Ascending aorta (tissue), 2 donors: ENCODE measurements around the gene RIN3. TPM values are rescaled to one million over a fixed set of nuclear protein-coding genes. Genes with fewer than 3 reads are reported as not detected.

ENCODE experiments used
- DNase-seq, 2 donors: peaks; one replicate each; pipeline ENCODE4 v3.0.0-alpha.2; 2019; ENCODE audit warnings: low spot score in 2 of 2
- H3K27ac ChIP-seq, 2 donors: fragments of 200-600 bp; sonication (generic); one replicate each; pipeline ENCODE4 v1.5.1; 2016 to 2017; ENCODE audit warnings: mild to moderate bottlenecking in 1 of 2
- H3K27me3 ChIP-seq: fragments of 200-600 bp; sonication (generic); one replicate; pipeline ENCODE4 v1.5.1; 2017
- H3K36me3 ChIP-seq, 2 donors: fragments of 200-600 bp; sonication (generic); one replicate each; pipeline ENCODE4 v1.5.1; 2016
- H3K4me1 ChIP-seq, 2 donors: fragments of 200-600 bp; sonication (generic); one replicate each; pipeline ENCODE4 v1.5.1; 2016 to 2017; ENCODE audit warnings: mild to moderate bottlenecking in 1 of 2
- H3K4me3 ChIP-seq, 2 donors: fragments of 200-600 bp; sonication (generic); one replicate each; pipeline ENCODE4 v1.5.1; 2016 to 2017; ENCODE audit warnings: mild to moderate bottlenecking in 1 of 2
- H3K9me3 ChIP-seq, 2 donors: fragments of 200-600 bp; sonication (generic); one replicate each; pipeline ENCODE4 v1.5.1; 2016
- intact Hi-C: fragments of 100-400 bp; cut with DNase I; formaldehyde crosslinking; loops from one replicate; pipeline ENCODE4 v1.15.1; 2023
- total RNA-seq: library from RNA; depleted of rRNA; stranded (reverse); fragments of >200 nt; gene quantifications from one replicate; pipeline ENCODE4 v1.1.0, GENCODE V29; 2016
- TF ChIP-seq, protein P1 (sequence below), 3 experiments: fragments of 200-600 bp in 2 of 3; fragments of 450-650 bp in 1 of 3; sonication (generic) in 2 of 3; IDR thresholded peaks; one replicate each; pipeline ENCODE4 v1.5.1; 2016 to 2019; ENCODE audit warnings: antibody characterized with exemption in 3 of 3, mild to moderate bottlenecking in 1 of 3, moderate library complexity in 1 of 3

RIN3 gene
- total RNA-seq, 1 donor from 2014 or later = 30.3 TPM

DNA sequence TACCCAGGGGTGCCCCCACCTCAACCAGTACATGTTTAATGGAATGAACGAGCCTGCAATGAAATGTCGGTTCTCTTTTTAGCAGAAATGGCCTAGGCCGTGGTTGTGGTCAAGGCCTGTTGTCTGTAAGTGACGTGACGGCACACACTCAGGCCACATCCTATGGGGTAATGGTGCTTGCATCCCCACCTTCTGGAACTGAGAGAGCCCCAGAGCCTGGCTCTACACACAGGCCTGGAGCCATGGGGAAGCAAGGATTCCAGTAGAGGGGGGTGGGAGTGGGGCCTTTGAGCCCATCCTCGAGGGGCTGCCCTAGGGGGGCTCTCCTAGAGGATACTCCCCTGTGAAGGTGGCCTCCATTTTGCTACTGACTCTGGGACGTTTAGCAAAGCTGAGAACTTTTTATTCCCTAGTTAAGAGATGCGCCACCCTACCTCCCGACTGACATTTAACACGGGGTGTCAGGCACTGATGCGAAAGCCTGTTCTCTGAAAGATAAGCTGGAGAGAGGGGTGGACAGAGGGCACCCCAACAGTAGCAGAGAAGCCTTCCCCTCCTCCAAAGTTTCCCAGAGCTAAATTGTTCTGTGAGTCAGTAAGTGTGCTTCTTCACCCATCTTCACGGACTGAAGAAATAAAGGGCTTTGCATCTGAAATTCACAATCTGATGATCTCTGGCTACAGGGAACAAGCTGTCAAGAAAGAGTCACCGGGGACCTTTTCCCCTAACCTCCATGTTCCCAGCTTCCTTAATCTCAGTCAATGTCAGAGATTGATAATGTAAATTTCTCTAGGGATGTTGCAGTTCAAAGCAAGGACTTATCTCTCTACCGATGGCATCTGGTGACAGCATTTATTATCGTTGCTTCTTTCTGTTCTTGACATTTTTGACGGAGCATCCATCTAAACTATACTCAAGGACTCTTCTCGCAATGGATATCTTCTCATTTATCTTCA lies 6.8 kb downstream of the RIN3 start:
- no peak for DNase-seq
- TF ChIP-seq, protein P1, sequence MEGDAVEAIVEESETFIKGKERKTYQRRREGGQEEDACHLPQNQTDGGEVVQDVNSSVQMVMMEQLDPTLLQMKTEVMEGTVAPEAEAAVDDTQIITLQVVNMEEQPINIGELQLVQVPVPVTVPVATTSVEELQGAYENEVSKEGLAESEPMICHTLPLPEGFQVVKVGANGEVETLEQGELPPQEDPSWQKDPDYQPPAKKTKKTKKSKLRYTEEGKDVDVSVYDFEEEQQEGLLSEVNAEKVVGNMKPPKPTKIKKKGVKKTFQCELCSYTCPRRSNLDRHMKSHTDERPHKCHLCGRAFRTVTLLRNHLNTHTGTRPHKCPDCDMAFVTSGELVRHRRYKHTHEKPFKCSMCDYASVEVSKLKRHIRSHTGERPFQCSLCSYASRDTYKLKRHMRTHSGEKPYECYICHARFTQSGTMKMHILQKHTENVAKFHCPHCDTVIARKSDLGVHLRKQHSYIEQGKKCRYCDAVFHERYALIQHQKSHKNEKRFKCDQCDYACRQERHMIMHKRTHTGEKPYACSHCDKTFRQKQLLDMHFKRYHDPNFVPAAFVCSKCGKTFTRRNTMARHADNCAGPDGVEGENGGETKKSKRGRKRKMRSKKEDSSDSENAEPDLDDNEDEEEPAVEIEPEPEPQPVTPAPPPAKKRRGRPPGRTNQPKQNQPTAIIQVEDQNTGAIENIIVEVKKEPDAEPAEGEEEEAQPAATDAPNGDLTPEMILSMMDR (IDR thresholded peaks at IDR 0.05) = no peak
- Histone ChIP-seq H3K4me3 (no peak overlapping the region), H3K4me1 (peaks cover 0 to 27% of the 10 kb centered on the region in 2 donors), H3K27ac (peak overlapping the region in 1 of 2 donors; percentile 31), H3K27me3 (no peaks in the 10 kb centered on the region), H3K36me3 (no peaks in the 10 kb centered on the region), H3K9me3 (no peaks in the 10 kb centered on the region)
- intact Hi-C loops = no loop called here

DNA sequence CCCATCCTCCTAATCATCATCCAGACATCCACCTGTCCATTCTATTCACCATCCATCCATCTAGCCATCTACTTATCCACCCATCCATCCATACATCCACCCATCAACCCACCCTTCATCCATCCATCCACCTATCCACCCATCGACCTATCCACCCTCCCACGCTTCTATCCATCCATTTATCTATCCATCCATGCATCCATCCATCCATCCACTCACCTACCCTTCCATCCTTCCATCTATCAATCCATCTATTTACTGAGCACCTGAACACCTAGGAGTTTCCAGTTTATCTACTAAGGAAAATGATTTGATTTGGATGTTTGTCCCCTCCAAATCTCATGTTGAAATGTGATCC lies 7.5 kb downstream of the RIN3 start:
- Histone ChIP-seq H3K4me1 (peaks cover 0 to 27% of the 10 kb centered on the region in 2 donors), H3K27ac (no peak overlapping the region), H3K36me3 (no peaks in the 10 kb centered on the region), H3K4me3 (no peak overlapping the region), H3K9me3 (no peaks in the 10 kb centered on the region), H3K27me3 (no peaks in the 10 kb centered on the region)
- DNase-seq = no peak
- TF ChIP-seq, protein P1 (IDR thresholded peaks at IDR 0.05) = no peak
- intact Hi-C loops = no loop called here

DNA sequence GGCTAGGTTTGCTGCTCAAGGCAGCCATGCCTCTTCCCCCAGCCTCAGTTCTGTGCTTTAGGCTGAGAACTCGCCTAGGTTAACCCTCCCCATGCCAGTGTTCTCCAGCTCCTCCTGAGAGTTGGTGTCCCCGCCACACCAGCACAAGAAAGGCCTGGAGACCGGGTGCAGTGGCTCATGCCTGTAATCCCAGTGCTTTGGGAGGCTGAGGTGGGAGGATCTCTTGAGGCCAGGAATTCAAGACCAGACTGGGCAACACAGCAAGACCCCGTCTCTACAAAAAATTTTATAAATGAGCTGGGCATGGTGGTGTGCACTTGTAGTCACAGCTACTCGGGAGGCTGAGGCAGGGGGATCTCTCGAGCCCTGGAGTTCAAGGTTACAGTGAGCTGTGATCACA lies 10.2 kb downstream of the RIN3 start:
- no peak for DNase-seq
- Histone ChIP-seq H3K9me3 (no peaks in the 10 kb centered on the region), H3K36me3 (no peaks in the 10 kb centered on the region), H3K4me3 (no peak overlapping the region), H3K27me3 (no peaks in the 10 kb centered on the region), H3K27ac (no peak overlapping the region), H3K4me1 (peaks cover 0 to 20% of the 10 kb centered on the region in 2 donors)
- intact Hi-C loops = no loop called here
- TF ChIP-seq, protein P1 (IDR thresholded peaks at IDR 0.05) = no peak

DNA sequence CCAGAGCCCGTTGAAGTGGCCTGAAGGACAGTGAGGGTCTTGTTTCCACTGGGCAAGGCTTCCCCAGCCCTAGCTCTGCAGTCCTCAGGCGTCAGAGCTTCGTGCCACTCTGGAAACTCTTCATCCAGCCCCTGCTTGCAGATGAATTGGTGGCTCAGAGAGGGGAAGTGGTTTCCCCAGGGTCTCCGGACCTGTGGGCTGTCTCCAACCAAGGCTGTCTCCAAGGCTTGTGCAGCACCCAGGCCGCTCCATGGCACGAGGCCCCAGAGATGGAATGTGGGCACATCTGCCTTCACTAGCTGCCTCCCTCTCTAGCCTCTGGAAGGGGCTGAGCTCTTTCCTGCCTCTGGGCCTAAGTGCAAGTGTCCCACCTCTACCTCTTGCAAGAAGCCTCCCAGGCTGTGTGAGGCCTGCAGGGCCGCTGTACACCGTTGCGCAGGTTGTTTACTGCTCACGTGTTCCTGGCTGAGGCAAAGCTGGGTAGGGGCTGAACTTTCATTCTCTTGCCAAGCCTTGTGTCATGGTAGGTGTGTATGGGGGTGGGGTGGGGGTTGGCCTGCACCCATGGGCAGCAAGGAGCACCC lies 11.1 kb downstream of the RIN3 start:
- TF ChIP-seq, protein P1 (IDR thresholded peaks at IDR 0.05) = no peak
- Histone ChIP-seq H3K27ac (no peak overlapping the region), H3K36me3 (no peaks in the 10 kb centered on the region), H3K9me3 (no peaks in the 10 kb centered on the region), H3K27me3 (no peaks in the 10 kb centered on the region), H3K4me1 (peaks cover 0 to 14% of the 10 kb centered on the region in 2 donors), H3K4me3 (no peak overlapping the region)
- intact Hi-C loops = no loop called here
- no peak for DNase-seq

DNA sequence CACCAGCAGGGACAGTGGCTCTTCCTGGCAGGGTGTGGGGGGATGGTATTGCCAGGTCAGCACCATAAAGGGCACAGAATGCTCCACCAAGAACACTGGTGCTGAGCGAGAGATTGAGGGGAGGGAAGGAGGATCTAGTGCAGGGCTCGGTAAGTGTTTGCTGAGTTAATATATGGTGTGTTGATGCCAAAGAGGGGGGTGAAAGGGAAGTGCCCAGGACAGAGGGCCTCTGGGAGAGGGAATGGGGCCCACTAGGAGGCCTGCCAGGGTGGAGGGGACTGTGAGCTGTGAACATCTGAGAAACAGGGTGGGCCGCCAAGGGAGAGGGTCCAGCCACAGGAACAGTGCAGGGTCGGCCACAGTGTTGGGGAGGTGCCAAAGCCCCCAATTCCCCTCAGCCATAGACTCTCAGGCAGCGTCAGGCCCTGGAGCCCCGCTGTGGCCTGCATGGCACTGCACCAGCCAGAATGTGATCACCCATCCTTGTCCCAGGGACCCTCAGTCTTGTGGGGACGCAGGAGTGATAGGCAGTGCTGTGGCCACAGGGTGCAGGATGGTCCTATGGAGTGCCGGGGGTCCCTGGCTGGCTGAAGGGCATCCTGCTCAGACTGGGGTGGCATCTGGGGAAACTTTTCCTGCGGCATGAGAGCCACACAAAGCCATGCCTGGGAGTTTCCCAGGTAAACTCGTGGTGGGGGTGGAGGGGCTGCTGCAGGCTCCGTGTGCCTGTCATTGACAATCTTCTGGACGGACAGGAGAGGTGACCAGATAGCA lies 11.9 kb downstream of the RIN3 start:
- intact Hi-C loops = no loop called here
- TF ChIP-seq, protein P1 (IDR thresholded peaks at IDR 0.05) = no peak
- no peaks in the 10 kb centered on the region for H3K9me3 ChIP-seq
- no peak overlapping the region for H3K4me3 ChIP-seq
- no peaks in the 10 kb centered on the region for H3K36me3 ChIP-seq
- H3K27ac ChIP-seq = peak overlapping the region in 1 of 2 donors; percentile 23
- no peaks in the 10 kb centered on the region for H3K27me3 ChIP-seq
- DNase-seq = no peak
- peaks cover 0 to 13% of the 10 kb centered on the region in 2 donors for H3K4me1 ChIP-seq
